H9 (cell line): ENCODE data around the gene ABCG4. TPM values are rescaled to one million over a fixed set of nuclear protein-coding genes. Genes with fewer than 3 reads are reported as not detected.
A peak's percentile ranks its signal among the peaks of the same experiment; 100 is the strongest.

Source experiments
- DNase-seq: peaks from one replicate; pipeline ENCODE4 v3.0.0-alpha.2; 2017
- H2AFZ ChIP-seq: one replicate; pipeline ENCODE4 v1.6.1; 2013; ENCODE audit warnings: mild to moderate bottlenecking, low read length, control low read depth, moderate library complexity
- H2AK5ac ChIP-seq: 2 replicates; pipeline ENCODE4 v1.6.1; 2013; ENCODE audit warnings: low read length, control low read depth, mixed read lengths; ENCODE audit not compliant: insufficient read length
- H2BK120ac ChIP-seq: one replicate; pipeline ENCODE4 v1.6.1; 2013; ENCODE audit warnings: low read depth, mild to moderate bottlenecking, low read length, control low read depth, inconsistent platforms; ENCODE audit not compliant: poor library complexity, severe bottlenecking
- H2BK12ac ChIP-seq: 2 replicates; pipeline ENCODE4 v1.6.1; 2013; ENCODE audit warnings: low read length, control low read depth, mixed read lengths, low read depth; ENCODE audit not compliant: insufficient read length
- H2BK15ac ChIP-seq: 2 replicates; pipeline ENCODE4 v1.6.1; 2013; ENCODE audit warnings: low read depth, low read length, control low read depth
- H2BK20ac ChIP-seq: one replicate; pipeline ENCODE4 v1.6.1; 2013; ENCODE audit warnings: low read depth, mild to moderate bottlenecking, low read length, control low read depth, inconsistent platforms; ENCODE audit not compliant: poor library complexity, severe bottlenecking
- H2BK5ac ChIP-seq: 2 replicates; pipeline ENCODE4 v1.6.1; 2013; ENCODE audit warnings: low read length, control low read depth, mixed read lengths; ENCODE audit not compliant: insufficient read length
- H3K14ac ChIP-seq: 2 replicates; pipeline ENCODE4 v1.6.1; 2013; ENCODE audit warnings: low read length, control low read depth; ENCODE audit not compliant: insufficient read depth
- H3K18ac ChIP-seq: 2 replicates; pipeline ENCODE4 v1.6.1; 2013; ENCODE audit warnings: low read depth, mild to moderate bottlenecking, mixed read lengths, low read length, control low read depth; ENCODE audit not compliant: insufficient read length
- H3K23ac ChIP-seq: 2 replicates; pipeline ENCODE4 v1.6.1; 2013; ENCODE audit warnings: low read length, control low read depth, mixed read lengths, low read depth; ENCODE audit not compliant: insufficient read length
- H3K23me2 ChIP-seq: 2 replicates; pipeline ENCODE4 v1.6.1; 2013; ENCODE audit warnings: low read depth, mild to moderate bottlenecking, mixed read lengths, low read length, control low read depth; ENCODE audit not compliant: insufficient read length, poor library complexity, severe bottlenecking
- H3K27ac ChIP-seq: 2 replicates; pipeline ENCODE4 v1.5.1; 2013; ENCODE audit warnings: low read length, control low read depth, mixed read lengths, low read depth; ENCODE audit not compliant: insufficient read length
- H3K27me3 ChIP-seq: 2 replicates; pipeline ENCODE4 v1.6.1; 2013; ENCODE audit warnings: low read length, control low read depth, inconsistent platforms; ENCODE audit not compliant: insufficient read depth
- H3K4ac ChIP-seq: 2 replicates; pipeline ENCODE4 v1.6.1; 2013; ENCODE audit warnings: low read depth, mild to moderate bottlenecking, control low read depth, inconsistent platforms, low read length, moderate library complexity
- H3K4me1 ChIP-seq: 2 replicates; pipeline ENCODE4 v1.6.1; 2013; ENCODE audit warnings: low read length, control low read depth, inconsistent platforms; ENCODE audit not compliant: insufficient read depth
- H3K4me2 ChIP-seq: 2 replicates; pipeline ENCODE4 v1.6.1; 2013; ENCODE audit warnings: low read length, control low read depth, mixed read lengths; ENCODE audit not compliant: insufficient read length, insufficient read depth
- H3K56ac ChIP-seq: 2 replicates; pipeline ENCODE4 v1.6.1; 2013; ENCODE audit warnings: low read depth, mild to moderate bottlenecking, mixed read lengths, low read length, control low read depth; ENCODE audit not compliant: insufficient read length
- H3K79me1 ChIP-seq: 2 replicates; pipeline ENCODE4 v1.6.1; 2013; ENCODE audit warnings: low read depth, mild to moderate bottlenecking, moderate library complexity, low read length, control low read depth, inconsistent platforms; ENCODE audit not compliant: insufficient read depth, poor library complexity, severe bottlenecking
- H3K79me2 ChIP-seq: 2 replicates; pipeline ENCODE4 v1.6.1; 2013; ENCODE audit warnings: low read length, control low read depth, inconsistent platforms; ENCODE audit not compliant: insufficient read depth
- H3K9ac ChIP-seq: 2 replicates; pipeline ENCODE4 v1.6.1; 2013; ENCODE audit warnings: low read length, control low read depth, mixed read lengths; ENCODE audit not compliant: insufficient read length; ENCODE audit errors: extremely low read depth
- H3K9me3 ChIP-seq: one replicate; pipeline ENCODE4 v1.6.1; 2013; ENCODE audit warnings: low read depth, low read length, inconsistent platforms; ENCODE audit not compliant: control insufficient read depth
- H3T11ph ChIP-seq: one replicate; pipeline ENCODE4 v1.6.1; 2013; ENCODE audit warnings: mild to moderate bottlenecking, low read length, control low read depth, inconsistent platforms
- H4K20me1 ChIP-seq: one replicate; pipeline ENCODE4 v1.6.1; 2013; ENCODE audit not compliant: control insufficient read depth, insufficient read length, insufficient read depth
- H4K5ac ChIP-seq: 2 replicates; pipeline ENCODE4 v1.6.1; 2013; ENCODE audit warnings: low read depth, mild to moderate bottlenecking, mixed read lengths, low read length, control low read depth; ENCODE audit not compliant: insufficient read length
- H4K8ac ChIP-seq: replicated peaks from 2 replicates; pipeline ENCODE4 v1.6.1; 2013; ENCODE audit warnings: low read length, control low read depth, mixed read lengths, low read depth; ENCODE audit not compliant: insufficient read length
- H4K91ac ChIP-seq: 2 replicates; pipeline ENCODE4 v1.6.1; 2013; ENCODE audit warnings: low read depth, mild to moderate bottlenecking, moderate library complexity, mixed read lengths, low read length, control low read depth; ENCODE audit not compliant: insufficient read length
- H3K27ac Mint-ChIP-seq, 3 experiments: 2 replicates in 2 of 3; 3 replicates in 1 of 3; pipeline ENCODE4 v1.8.0; 2020 to 2021; ENCODE audit warnings: mixed read lengths in 3 of 3, mild to moderate bottlenecking in 1 of 3, moderate library complexity in 1 of 3
- H3K27me3 Mint-ChIP-seq: 2 replicates; pipeline ENCODE4 v1.8.0; 2021; ENCODE audit warnings: low read depth, mild to moderate bottlenecking, moderate library complexity, mixed read lengths
- H3K36me3 Mint-ChIP-seq, 3 experiments: 2 replicates in 2 of 3; 3 replicates in 1 of 3; pipeline ENCODE4 v1.8.0; 2020 to 2021; ENCODE audit warnings: low read depth in 3 of 3, mixed read lengths in 3 of 3; ENCODE audit not compliant: insufficient read depth in 1 of 3
- H3K4me1 Mint-ChIP-seq, 2 experiments: 2 replicates each; pipeline ENCODE4 v1.8.0; 2020; ENCODE audit warnings: mixed read lengths in 2 of 2
- H3K4me3 Mint-ChIP-seq, 2 experiments: 2 replicates in 1 of 2; 3 replicates in 1 of 2; pipeline ENCODE4 v1.8.0; 2020 to 2021; ENCODE audit warnings: mild to moderate bottlenecking in 2 of 2, mixed read lengths in 2 of 2, moderate library complexity in 1 of 2
- H3K9me3 Mint-ChIP-seq, 2 experiments: 2 replicates in 1 of 2; 3 replicates in 1 of 2; pipeline ENCODE4 v1.8.0; 2020; ENCODE audit warnings: mild to moderate bottlenecking in 2 of 2, mixed read lengths in 2 of 2, moderate library complexity in 1 of 2
- WGBS: extraction: QIAGEN DNeasy Blood & Tissue Kit; methylation state at CpG from one replicate; pipeline ENCODE4 v1.1.7; 2013; ENCODE audit warnings: missing lambda C conversion rate, low lambda C conversion rate, mixed read lengths; ENCODE audit not compliant: insufficient read length; ENCODE audit errors: extremely low coverage; 5-methylcytosine and 5-hydroxymethylcytosine counted together
- total RNA-seq: library from RNA; stranded (reverse); gene quantifications from 2 replicates; pipeline ENCODE4 v1.2.1, GENCODE V29; 2021
- TF ChIP-seq, protein P1 (sequence below): fragments of 200-600 bp; sonication (generic); conservative IDR thresholded peaks from 3 replicates; pipeline ENCODE4 v1.8.0; 2021; ENCODE audit warnings: antibody characterized with exemption, mild to moderate bottlenecking

ABCG4 gene
- total RNA-seq, 1 experiment from 2014 or later, result 1.2 TPM

DNA sequence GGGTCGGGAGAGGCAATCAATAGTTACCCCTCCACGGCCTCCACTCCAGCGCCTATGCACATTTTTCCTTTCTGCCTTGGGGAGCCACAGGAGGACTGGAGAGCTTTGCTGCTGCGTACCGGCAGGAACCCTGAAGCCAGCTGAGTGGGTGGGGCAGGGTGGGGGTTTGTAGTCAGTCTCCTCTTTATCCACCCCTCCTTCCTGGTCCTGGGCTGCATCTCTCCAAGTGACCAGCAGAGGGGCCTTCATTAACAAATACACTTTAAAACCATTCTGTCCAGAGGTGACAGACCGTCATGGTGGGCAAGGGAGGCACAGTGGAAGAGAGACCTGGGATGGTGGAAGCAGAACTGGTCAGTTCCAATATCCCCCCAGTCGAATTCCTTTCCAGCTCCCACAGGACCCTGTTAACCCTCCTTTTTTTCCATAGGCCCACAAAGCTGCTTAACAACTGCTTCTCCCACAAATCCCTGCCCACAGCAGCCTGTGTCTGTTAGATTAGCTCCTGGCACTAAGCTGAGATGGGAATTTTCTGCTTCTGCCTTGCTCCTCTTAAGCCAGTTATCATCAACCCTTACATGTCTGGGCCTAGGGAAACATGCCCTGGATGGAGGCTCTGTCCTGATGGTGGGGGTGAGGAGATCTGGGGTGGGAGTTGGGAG is 3.9 kb upstream of the ABCG4 start:
- H3K23ac ChIP-seq, result no peak overlapping the region
- no peak overlapping the region for H3K4ac ChIP-seq
- H3K36me3 Mint-ChIP-seq, result no peaks in the 10 kb centered on the region; a peak in 2 of 7 replicates
- peaks cover 10% of the 10 kb centered on the region; the same call in 1 of the 2 replicates for H3K27me3 ChIP-seq
- H3K27ac ChIP-seq, result no peak overlapping the region
- H4K20me1 ChIP-seq, result no peaks in the 10 kb centered on the region
- no peak overlapping the region for H4K91ac ChIP-seq
- H3K4me1 Mint-ChIP-seq, result peaks cover 19 to 28% of the 10 kb centered on the region in 2 experiments
- no peak overlapping the region for H2BK12ac ChIP-seq
- no peaks in the 10 kb centered on the region; the same call in 1 of the 2 replicates for H3K4me1 ChIP-seq
- no peak overlapping the region for H3K18ac ChIP-seq
- no peak overlapping the region for H3K56ac ChIP-seq
- H3K4me3 Mint-ChIP-seq, result peak overlapping the region in 1 of 2 experiments; percentile 54; a peak in 1 of 5 replicates
- H3K79me1 ChIP-seq, result no peaks in the 10 kb centered on the region
- H2BK120ac ChIP-seq, result no peak overlapping the region
- peaks cover 49% of the 10 kb centered on the region for H3K27me3 Mint-ChIP-seq
- no peak overlapping the region for H4K8ac ChIP-seq
- TF ChIP-seq, protein P1, sequence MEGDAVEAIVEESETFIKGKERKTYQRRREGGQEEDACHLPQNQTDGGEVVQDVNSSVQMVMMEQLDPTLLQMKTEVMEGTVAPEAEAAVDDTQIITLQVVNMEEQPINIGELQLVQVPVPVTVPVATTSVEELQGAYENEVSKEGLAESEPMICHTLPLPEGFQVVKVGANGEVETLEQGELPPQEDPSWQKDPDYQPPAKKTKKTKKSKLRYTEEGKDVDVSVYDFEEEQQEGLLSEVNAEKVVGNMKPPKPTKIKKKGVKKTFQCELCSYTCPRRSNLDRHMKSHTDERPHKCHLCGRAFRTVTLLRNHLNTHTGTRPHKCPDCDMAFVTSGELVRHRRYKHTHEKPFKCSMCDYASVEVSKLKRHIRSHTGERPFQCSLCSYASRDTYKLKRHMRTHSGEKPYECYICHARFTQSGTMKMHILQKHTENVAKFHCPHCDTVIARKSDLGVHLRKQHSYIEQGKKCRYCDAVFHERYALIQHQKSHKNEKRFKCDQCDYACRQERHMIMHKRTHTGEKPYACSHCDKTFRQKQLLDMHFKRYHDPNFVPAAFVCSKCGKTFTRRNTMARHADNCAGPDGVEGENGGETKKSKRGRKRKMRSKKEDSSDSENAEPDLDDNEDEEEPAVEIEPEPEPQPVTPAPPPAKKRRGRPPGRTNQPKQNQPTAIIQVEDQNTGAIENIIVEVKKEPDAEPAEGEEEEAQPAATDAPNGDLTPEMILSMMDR, result peak; percentile 77
- no peak overlapping the region for H2BK5ac ChIP-seq
- no peak overlapping the region for H2BK20ac ChIP-seq
- no peaks in the 10 kb centered on the region for H3K9me3 Mint-ChIP-seq
- H2AFZ ChIP-seq, result no peak overlapping the region
- no peak overlapping the region for H2BK15ac ChIP-seq
- no peak overlapping the region for H3K4me2 ChIP-seq
- no peak overlapping the region for H4K5ac ChIP-seq
- WGBS, result no CpG with 5 or more reads among the region's 7 CpGs
- H3K9ac ChIP-seq, result no peak overlapping the region
- no peak overlapping the region for H3T11ph ChIP-seq
- peaks cover 14% of the 10 kb centered on the region for H3K23me2 ChIP-seq
- no peak overlapping the region for H2AK5ac ChIP-seq
- H3K9me3 ChIP-seq, result no peaks in the 10 kb centered on the region
- no peaks in the 10 kb centered on the region for H3K79me2 ChIP-seq
- H3K27ac Mint-ChIP-seq, result peak overlapping the region in 1 of 3 experiments; percentile 44; a peak in 1 of 7 replicates
- H3K14ac ChIP-seq, result no peak overlapping the region
- peak; percentile 90 for DNase-seq
